K562 (cell line): ENCODE measurements around the gene NRM. TPM values are rescaled to one million over a fixed set of nuclear protein-coding genes. Genes with fewer than 3 reads are reported as not detected.

Experiments
- BRD9 ChIP-seq: fragments of 450-650 bp; IDR thresholded peaks from 2 replicates; pipeline ENCODE4 v1.6.1; 2018; ENCODE audit warnings: low read depth; ENCODE audit not compliant: partially characterized antibody
- MYNN ChIP-seq, 2 experiments: sonication (generic); formaldehyde crosslinking in 1 of 2; IDR thresholded peaks; 2 replicates each; pipeline versions ENCODE4 v1.5.0 to v1.6.1; 2016 to 2020; ENCODE audit warnings: antibody characterized with exemption in 1 of 2, missing genetic modification reagents in 1 of 2
- NFE2 ChIP-seq: IDR thresholded peaks from 2 replicates; pipeline ENCODE4 v1.6.1; 2014; ENCODE audit warnings: antibody characterized with exemption, low read depth
- OTX1 ChIP-seq: fragments of 450-650 bp; formaldehyde crosslinking; IDR thresholded peaks from 2 replicates; pipeline ENCODE4 v1.4.0; 2022; ENCODE audit warnings: mild to moderate bottlenecking
- PHTF2 ChIP-seq: fragments of 250-450 bp; sonication (Bioruptor Pico); IDR thresholded peaks from 2 replicates; pipeline ENCODE4 v1.5.0; 2021; ENCODE audit warnings: mild to moderate bottlenecking
- POLR3A ChIP-seq: IDR thresholded peaks from 2 replicates; pipeline ENCODE4 v1.6.1; 2011; ENCODE audit warnings: borderline replicate concordance, mild to moderate bottlenecking, moderate library complexity; ENCODE audit not compliant: insufficient read length, insufficient read depth; ENCODE audit errors: extremely low read depth
- SRF ChIP-seq, 2 experiments: fragments of 250-450, 450-650 bp in 1 of 2; sonication (Bioruptor Pico) in 1 of 2; sonication (generic) in 1 of 2; formaldehyde crosslinking; IDR thresholded peaks; 2 replicates each; pipeline versions ENCODE4 v1.5.0 to v1.5.1; 2020 to 2022; ENCODE audit warnings: mild to moderate bottlenecking in 1 of 2, missing genetic modification reagents in 1 of 2
- SRSF9 ChIP-seq: fragments of 200-400 bp; formaldehyde crosslinking; IDR thresholded peaks from 2 replicates; pipeline ENCODE4 v1.6.1; 2017; ENCODE audit warnings: low read depth, low read length, borderline replicate concordance
- TCF7L2 ChIP-seq: fragments of 150-350 bp; IDR thresholded peaks from 2 replicates; pipeline ENCODE4 v1.6.1; 2016; ENCODE audit warnings: low read depth, mild to moderate bottlenecking, low read length, moderate library complexity
- THRA ChIP-seq: fragments of 450-650 bp; IDR thresholded peaks from 2 replicates; pipeline ENCODE4 v1.6.1; 2017; ENCODE audit warnings: mild to moderate bottlenecking, moderate library complexity
- TSC22D4 ChIP-seq: fragments of 450-650 bp; IDR thresholded peaks from 2 replicates; pipeline ENCODE4 v1.6.1; 2016; ENCODE audit warnings: missing genetic modification characterization, missing biosample characterization, control low read depth
- ZFX ChIP-seq: sonication (generic); formaldehyde crosslinking; IDR thresholded peaks from 2 replicates; pipeline ENCODE4 v1.8.0; 2022; ENCODE audit warnings: mild to moderate bottlenecking, missing genetic modification reagents, moderate library complexity
- ZNF175 ChIP-seq: fragments of 200-800 bp; sonication (Bioruptor generic); IDR thresholded peaks from 2 replicates; pipeline ENCODE4 v1.6.1; 2016; ENCODE audit warnings: low read depth, mild to moderate bottlenecking, missing genetic modification characterization, missing compliant biosample characterization
- ZNF644 ChIP-seq: fragments of 200-800 bp; sonication (Bioruptor generic); IDR thresholded peaks from 2 replicates; pipeline ENCODE4 v1.6.1; 2016; ENCODE audit warnings: low read depth, missing genetic modification characterization, missing compliant biosample characterization
- polyA plus RNA-seq, 8 experiments: library from polyadenylated mRNA; depleted of rRNA in 4 of 8; stranded (reverse) in 5 of 8; unstranded in 3 of 8; fragments of >200 nt; fragmentation: Nextera tagmentation in 2 of 8; fragmentation: Illumina TruSeq in 1 of 8; extraction: Ambion mirVana in 2 of 8; extraction: Trizol in 1 of 8; gene quantifications; 2 replicates each; pipeline versions ENCODE4 v1.2.1 to v1.2.3, GENCODE V29; 2011 to 2014; ENCODE audit warnings: inconsistent platforms in 1 of 8, missing spikeins in 1 of 8
- total RNA-seq, 7 experiments: library from RNA; depleted of rRNA in 6 of 7; stranded (reverse); fragments of >200 nt in 6 of 7; fragmentation: Illumina TruSeq in 2 of 7; extraction: Trizol in 2 of 7; gene quantifications; 2 replicates each; pipeline versions ENCODE4 v1.2.1 to v1.2.3, GENCODE V29; 2011 to 2021; ENCODE audit warnings: low replicate concordance in 1 of 7
- TF ChIP-seq, protein P1 (sequence below): sonication (generic); formaldehyde crosslinking; IDR thresholded peaks from 2 replicates; pipeline ENCODE4 v1.8.1; 2023; ENCODE audit warnings: mild to moderate bottlenecking, missing genetic modification reagents
- TF ChIP-seq, protein P2 (sequence below): fragments of 250-450 bp; sonication (Bioruptor Pico); IDR thresholded peaks from 2 replicates; pipeline ENCODE4 v1.5.0; 2020; ENCODE audit warnings: mild to moderate bottlenecking
- TF ChIP-seq, protein P3 (sequence below): fragments of 450-650 bp; formaldehyde crosslinking; IDR thresholded peaks from 2 replicates; pipeline ENCODE4 v1.4.0; 2020; ENCODE audit warnings: mild to moderate bottlenecking, moderate library complexity
- TF ChIP-seq, protein P4 (sequence below): fragments of 250-450 bp; sonication (Bioruptor Pico); IDR thresholded peaks from 2 replicates; pipeline ENCODE4 v1.4.0; 2020; ENCODE audit warnings: borderline replicate concordance

Gene NRM
- total and polyA plus RNA-seq, 9 of the 15 experiments (the other 6 are each of a cell fraction or from before 2014, with no cell fraction given) = 9.7 to 58.2 (median 18.1) TPM

DNA sequence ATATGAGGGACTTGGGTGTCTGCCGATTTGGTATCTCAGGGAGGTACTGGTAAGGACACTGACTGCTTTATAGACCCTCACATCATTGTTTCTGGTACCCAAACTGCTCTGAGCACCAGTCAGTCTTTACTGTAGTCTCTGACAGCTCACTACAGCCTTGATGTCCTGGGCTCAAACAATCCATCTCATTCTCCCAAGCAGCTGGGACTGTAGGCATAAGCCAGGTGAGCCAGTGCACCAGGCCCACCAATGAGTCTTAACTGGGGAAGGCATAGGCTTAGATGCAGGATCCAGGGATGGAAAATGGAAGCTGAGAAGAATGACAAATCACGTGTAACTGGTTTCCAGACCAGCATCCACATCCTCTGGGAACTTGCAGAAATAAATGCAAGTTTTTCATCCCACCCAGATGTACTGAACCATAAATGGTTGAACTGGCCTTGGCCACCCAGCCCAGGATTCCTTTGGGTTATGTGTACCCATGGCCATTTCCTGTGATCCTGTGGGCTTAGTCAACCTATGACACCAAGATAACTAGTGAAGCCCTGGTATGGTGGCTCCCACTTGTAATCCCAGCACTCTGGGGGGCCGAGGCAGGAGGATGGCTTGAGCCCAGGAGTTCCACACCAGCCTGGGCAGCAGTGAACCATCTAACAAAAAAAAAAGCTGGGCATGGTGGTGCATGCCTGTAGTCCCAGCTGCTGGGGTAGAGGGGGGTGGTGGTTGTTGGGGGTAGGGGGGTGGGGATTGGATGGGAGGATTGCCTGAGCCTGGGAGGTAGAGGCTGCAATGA lies 35.1 kb upstream of the NRM start (continued):
- TF ChIP-seq, protein P1, sequence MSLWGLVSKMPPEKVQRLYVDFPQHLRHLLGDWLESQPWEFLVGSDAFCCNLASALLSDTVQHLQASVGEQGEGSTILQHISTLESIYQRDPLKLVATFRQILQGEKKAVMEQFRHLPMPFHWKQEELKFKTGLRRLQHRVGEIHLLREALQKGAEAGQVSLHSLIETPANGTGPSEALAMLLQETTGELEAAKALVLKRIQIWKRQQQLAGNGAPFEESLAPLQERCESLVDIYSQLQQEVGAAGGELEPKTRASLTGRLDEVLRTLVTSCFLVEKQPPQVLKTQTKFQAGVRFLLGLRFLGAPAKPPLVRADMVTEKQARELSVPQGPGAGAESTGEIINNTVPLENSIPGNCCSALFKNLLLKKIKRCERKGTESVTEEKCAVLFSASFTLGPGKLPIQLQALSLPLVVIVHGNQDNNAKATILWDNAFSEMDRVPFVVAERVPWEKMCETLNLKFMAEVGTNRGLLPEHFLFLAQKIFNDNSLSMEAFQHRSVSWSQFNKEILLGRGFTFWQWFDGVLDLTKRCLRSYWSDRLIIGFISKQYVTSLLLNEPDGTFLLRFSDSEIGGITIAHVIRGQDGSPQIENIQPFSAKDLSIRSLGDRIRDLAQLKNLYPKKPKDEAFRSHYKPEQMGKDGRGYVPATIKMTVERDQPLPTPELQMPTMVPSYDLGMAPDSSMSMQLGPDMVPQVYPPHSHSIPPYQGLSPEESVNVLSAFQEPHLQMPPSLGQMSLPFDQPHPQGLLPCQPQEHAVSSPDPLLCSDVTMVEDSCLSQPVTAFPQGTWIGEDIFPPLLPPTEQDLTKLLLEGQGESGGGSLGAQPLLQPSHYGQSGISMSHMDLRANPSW = 0 out of 2 replicates have a peak, but pooled peaks have one; percentile 57
- no peak for TF ChIP-seq TSC22D4
- TF ChIP-seq POLR3A = no peak
- TF ChIP-seq ZNF644 (tag) = no peak
- peak in 1 of 2 experiments; percentile 37; a peak in 1 of 4 replicates for TF ChIP-seq SRF (CRISPR knock-in tag; IDR thresholded peaks at IDR 0.05)
- TF ChIP-seq OTX1 (CRISPR knock-in tag) = peak; percentile 95
- TF ChIP-seq, protein P2, sequence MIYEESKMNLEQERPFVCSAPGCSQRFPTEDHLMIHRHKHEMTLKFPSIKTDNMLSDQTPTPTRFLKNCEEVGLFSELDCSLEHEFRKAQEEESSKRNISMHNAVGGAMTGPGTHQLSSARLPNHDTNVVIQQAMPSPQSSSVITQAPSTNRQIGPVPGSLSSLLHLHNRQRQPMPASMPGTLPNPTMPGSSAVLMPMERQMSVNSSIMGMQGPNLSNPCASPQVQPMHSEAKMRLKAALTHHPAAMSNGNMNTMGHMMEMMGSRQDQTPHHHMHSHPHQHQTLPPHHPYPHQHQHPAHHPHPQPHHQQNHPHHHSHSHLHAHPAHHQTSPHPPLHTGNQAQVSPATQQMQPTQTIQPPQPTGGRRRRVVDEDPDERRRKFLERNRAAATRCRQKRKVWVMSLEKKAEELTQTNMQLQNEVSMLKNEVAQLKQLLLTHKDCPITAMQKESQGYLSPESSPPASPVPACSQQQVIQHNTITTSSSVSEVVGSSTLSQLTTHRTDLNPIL (CRISPR knock-in tag) = peak; percentile 45; the same call in 1 of the 2 replicates
- no peak for TF ChIP-seq BRD9
- no peak for TF ChIP-seq ZFX (CRISPR knock-in tag)
- TF ChIP-seq THRA = no peak
- TF ChIP-seq, protein P3, sequence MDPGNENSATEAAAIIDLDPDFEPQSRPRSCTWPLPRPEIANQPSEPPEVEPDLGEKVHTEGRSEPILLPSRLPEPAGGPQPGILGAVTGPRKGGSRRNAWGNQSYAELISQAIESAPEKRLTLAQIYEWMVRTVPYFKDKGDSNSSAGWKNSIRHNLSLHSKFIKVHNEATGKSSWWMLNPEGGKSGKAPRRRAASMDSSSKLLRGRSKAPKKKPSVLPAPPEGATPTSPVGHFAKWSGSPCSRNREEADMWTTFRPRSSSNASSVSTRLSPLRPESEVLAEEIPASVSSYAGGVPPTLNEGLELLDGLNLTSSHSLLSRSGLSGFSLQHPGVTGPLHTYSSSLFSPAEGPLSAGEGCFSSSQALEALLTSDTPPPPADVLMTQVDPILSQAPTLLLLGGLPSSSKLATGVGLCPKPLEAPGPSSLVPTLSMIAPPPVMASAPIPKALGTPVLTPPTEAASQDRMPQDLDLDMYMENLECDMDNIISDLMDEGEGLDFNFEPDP (CRISPR knock-in tag) = no peak
- TF ChIP-seq TCF7L2 = no peak
- no peak for TF ChIP-seq SRSF9
- peak; percentile 88; the same call in 1 of the 2 replicates for TF ChIP-seq MYNN (IDR thresholded peaks at IDR 0.05)
- TF ChIP-seq MYNN (CRISPR knock-in tag; IDR thresholded peaks at IDR 0.05) = no peak
- TF ChIP-seq ZNF175 (CRISPR knock-in tag) = no peak
- peak; percentile 12; the same call in 1 of the 2 replicates for TF ChIP-seq PHTF2
- no peak for TF ChIP-seq NFE2
- TF ChIP-seq, protein P4, sequence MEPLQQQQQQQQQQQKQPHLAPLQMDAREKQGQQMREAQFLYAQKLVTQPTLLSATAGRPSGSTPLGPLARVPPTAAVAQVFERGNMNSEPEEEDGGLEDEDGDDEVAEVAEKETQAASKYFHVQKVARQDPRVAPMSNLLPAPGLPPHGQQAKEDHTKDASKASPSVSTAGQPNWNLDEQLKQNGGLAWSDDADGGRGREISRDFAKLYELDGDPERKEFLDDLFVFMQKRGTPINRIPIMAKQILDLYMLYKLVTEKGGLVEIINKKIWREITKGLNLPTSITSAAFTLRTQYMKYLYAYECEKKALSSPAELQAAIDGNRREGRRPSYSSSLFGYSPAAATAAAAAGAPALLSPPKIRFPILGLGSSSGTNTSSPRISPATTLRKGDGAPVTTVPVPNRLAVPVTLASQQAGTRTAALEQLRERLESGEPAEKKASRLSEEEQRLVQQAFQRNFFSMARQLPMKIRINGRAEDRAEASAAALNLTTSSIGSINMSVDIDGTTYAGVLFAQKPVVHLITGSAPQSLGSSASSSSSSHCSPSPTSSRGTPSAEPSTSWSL (CRISPR knock-in tag) = no peak
